ENCODE measurements around the gene DHX16. TPM values are rescaled to one million over a fixed set of nuclear protein-coding genes. Genes with fewer than 3 reads are reported as not detected.

The DHX16 gene
- total and polyA plus RNA-seq, 2 of the 4 experiments (the other 2 are of a cell fraction), result 47.9 to 48.4 TPM

GRCh38 chr6:30721198-30722024, 48.6 kb upstream of the DHX16 start:
- intact Hi-C loops (cut with micrococcal nuclease), result loop anchor here (1.0 to 2.0 kb wide), 4 partner anchors 35 to 105 kb away; partner anchors contain the start of genes MRPS18B, PPP1R10 and PPP1R18
- no TSS peak for BruUV-seq (replicated peaks)
- H3K9me3 ChIP-seq (ENCODE audit: control insufficient read depth, insufficient read depth, low read length), result no peaks in the 10 kb centered on the region
- peaks cover 10% of the 10 kb centered on the region for H3K9me1 ChIP-seq (ENCODE audit: insufficient read depth, low read length)
- CTCF ChIA-PET, result interaction anchor here (1.6 to 1.7 kb wide), 2 partner anchors 41 to 43 kb away, joined by 3 to 12 read pairs; no protein-coding TSS in a partner anchor
- DNase-seq, result peak; percentile 87
- ATAC-seq (ENCODE audit: low read depth), result peak; percentile 40
- H2BK120ac ChIP-seq (ENCODE audit: low read depth, low read length), result peak overlapping the region; percentile 53
- WGBS, 2 experiments (ENCODE audit: extremely low coverage in 2 of 2, insufficient read length in 1 of 2), result 1% methylated on average over 24 of the region's 71 CpGs; no CpG with 5 or more reads in 1 of the 2 experiments
- H2BK15ac ChIP-seq (ENCODE audit: low read depth, low read length), result no peak overlapping the region
- H3K9ac ChIP-seq (ENCODE audit: low read depth, low read length), result peak overlapping the region; percentile 97
- peak overlapping the region; percentile 92 for H3K4me3 ChIP-seq (ENCODE audit: insufficient read depth, low read depth, low read length)
- H3K4me1 ChIP-seq (ENCODE audit: control insufficient read depth, insufficient read depth, low read length), result peaks cover 4% of the 10 kb centered on the region
- TF ChIP-seq CEBPB (IDR thresholded peaks at IDR 0.05; ENCODE audit: low read depth, low read length) (no peak), USF2 (IDR thresholded peaks at IDR 0.05; ENCODE audit: low read depth, low read length) (peak; percentile 98), CTCF (conservative IDR thresholded peaks at IDR 0.05; ENCODE audit: low read depth, low read length) (peak; percentile 54), POLR2A (IDR thresholded peaks at IDR 0.05; ENCODE audit: low read depth, low read length) (peak; percentile 76), MAZ (IDR thresholded peaks at IDR 0.05; ENCODE audit: borderline replicate concordance, low read depth, low read length) (peak; percentile 93; the same call in 1 of the 2 replicates), MXI1 (IDR thresholded peaks at IDR 0.05; ENCODE audit: borderline replicate concordance, low read depth, low read length) (peak; percentile 89; the same call in 1 of the 2 replicates), FOS (IDR thresholded peaks at IDR 0.05; ENCODE audit: low read depth, low read length) (no peak), SMC3 (IDR thresholded peaks at IDR 0.05; ENCODE audit: low read depth, low read length) (no peak), BHLHE40 (IDR thresholded peaks at IDR 0.05; ENCODE audit: low read depth, low read length) (peak; percentile 87), RAD21 (IDR thresholded peaks at IDR 0.05; ENCODE audit: low read length) (no peak; the same call in 1 of the 2 replicates)
- peak overlapping the region; percentile 89 for H2AK5ac ChIP-seq (ENCODE audit: low read depth, low read length)
- H2BK20ac ChIP-seq (ENCODE audit: low read depth, low read length), result no peak overlapping the region
- peak overlapping the region; percentile 49 to 79 for H4K8ac ChIP-seq (ENCODE audit: low read depth in 2 of 2, low read length in 2 of 2)
- H3K14ac ChIP-seq (replicated peaks; ENCODE audit: low read depth, low read length), result peak overlapping the region; percentile 98
- H4K91ac ChIP-seq (ENCODE audit: insufficient read depth, low read depth, low read length), result peak overlapping the region; percentile 84
- H3K18ac ChIP-seq (ENCODE audit: low read depth, low read length), result peak overlapping the region; percentile 35
- H3K79me1 ChIP-seq (ENCODE audit: low read depth in 1 of 2, low read length in 2 of 2), result peaks cover 13 to 41% of the 10 kb centered on the region in 2 experiments
- in situ Hi-C loops (cut with MboI; ENCODE audit: low sequenced_read_pairs), result loop anchor here (5.0 kb wide), 1 partner anchor 39 kb away; no protein-coding TSS in a partner anchor
- dilution Hi-C loops (cut with HindIII; ENCODE audit: low sequenced_read_pairs, unreplicated experiment), result no loop called here
- H3K23ac ChIP-seq (ENCODE audit: low read depth, low read length), result peak overlapping the region; percentile 92
- peak overlapping the region; percentile 98 for H2AK9ac ChIP-seq (replicated peaks; ENCODE audit: low read depth, low read length, poor library complexity)
- H3K27ac ChIP-seq (ENCODE audit: insufficient read depth, low read length), result peak overlapping the region; percentile 98
- peak overlapping the region; percentile 100 for H3K56ac ChIP-seq (ENCODE audit: extremely low read depth, insufficient read depth, low read length)
- peak overlapping the region; percentile 88 for H3K4me2 ChIP-seq (ENCODE audit: low read depth, low read length)
- peak overlapping the region; percentile 80 for H4K5ac ChIP-seq (ENCODE audit: low read depth, low read length)
- H3K36me3 ChIP-seq (ENCODE audit: control insufficient read depth, insufficient read depth, low read length), result peaks cover 37% of the 10 kb centered on the region
- peaks cover 49% of the 10 kb centered on the region for H4K20me1 ChIP-seq (ENCODE audit: insufficient read depth, low read length)
- POLR2A ChIA-PET (ENCODE audit: unreplicated experiment), result interaction anchor here (0.6 to 1.9 kb wide), 8 partner anchors 26 to 49 kb away, joined by 3 to 7 read pairs (median 5); no protein-coding TSS in a partner anchor
- peak overlapping the region; percentile 91 for H2BK5ac ChIP-seq (ENCODE audit: low read depth, low read length, poor library complexity, severe bottlenecking)
- H2AFZ ChIP-seq (replicated peaks; ENCODE audit: low read length, poor library complexity), result peak overlapping the region; percentile 78
- no peaks in the 10 kb centered on the region for H3K27me3 ChIP-seq (ENCODE audit: control insufficient read depth, insufficient read depth, low read length)
- H3K4ac ChIP-seq (ENCODE audit: low read depth, low read length), result peak overlapping the region; percentile 89

Data from IMR-90 (cell line).